Spleen (tissue), 7 donors: ENCODE results near the gene CHRND.

Experiments used
- POLR2A ChIP-seq, 3 donors: fragments of 450-650 bp; IDR thresholded peaks; one replicate each; pipeline ENCODE4 v1.5.1; 2017; ENCODE audit warnings: antibody characterized with exemption in 3 of 3, mild to moderate bottlenecking in 1 of 3
- POLR2AphosphoS5 ChIP-seq, 3 donors: sonication (generic); formaldehyde crosslinking; IDR thresholded peaks; one replicate each; pipeline ENCODE4 v1.5.1; 2017; ENCODE audit warnings: antibody characterized with exemption in 3 of 3
- TF ChIP-seq, protein P1 (sequence below), 11 experiments: fragments of 200-600 bp in 7 of 11; fragments of 450-650 bp in 4 of 11; sonication (generic) in 4 of 11; IDR thresholded peaks in 8 of 11; conservative IDR thresholded peaks in 3 of 11; 1 replicate in 7 of 11; 2 replicates in 4 of 11; pipeline versions ENCODE4 v1.4.0 to v1.8.0; 2016 to 2021; ENCODE audit warnings: antibody characterized with exemption in 11 of 11, inconsistent platforms in 4 of 11, mild to moderate bottlenecking in 1 of 11
- donor health status: DM: no; HTN: no; CAD: no; lungs with moderate emphysema.
- donor health status: DM: no; HTN: no; CAD: no.
- donor health status: DM: no; HTN: no; CAD: no.

DNA sequence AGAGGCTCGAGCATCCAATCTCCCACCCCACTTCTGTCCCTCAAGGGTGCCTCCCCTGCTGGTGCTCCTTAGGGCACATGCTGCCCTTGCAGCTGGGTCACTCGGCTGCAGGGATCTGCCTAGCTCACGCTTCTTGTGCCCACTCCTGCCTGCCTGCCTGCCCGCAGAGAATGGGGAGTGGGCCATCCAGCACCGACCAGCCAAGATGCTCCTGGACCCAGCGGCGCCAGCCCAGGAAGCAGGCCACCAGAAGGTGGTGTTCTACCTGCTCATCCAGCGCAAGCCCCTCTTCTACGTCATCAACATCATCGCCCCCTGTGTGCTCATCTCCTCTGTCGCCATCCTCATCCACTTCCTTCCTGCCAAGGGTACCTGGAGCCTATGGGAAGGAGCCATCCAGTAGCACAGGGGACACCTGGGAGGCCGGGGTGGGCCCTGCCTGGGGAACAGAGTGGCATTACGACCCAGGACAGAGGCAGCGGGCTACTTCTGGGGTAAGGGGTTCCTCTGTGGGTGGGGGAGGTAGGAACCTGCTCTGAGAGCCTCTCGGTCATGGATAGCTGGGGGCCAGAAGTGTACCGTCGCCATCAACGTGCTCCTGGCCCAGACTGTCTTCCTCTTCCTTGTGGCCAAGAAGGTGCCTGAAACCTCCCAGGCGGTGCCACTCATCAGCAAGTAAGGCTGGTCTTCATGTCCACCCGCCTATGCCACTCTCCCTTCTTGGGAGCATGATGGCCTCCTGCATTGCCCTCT is 16.9 kb downstream of the CHRND start:
- peak in 2 of 3 donors; percentile 13 to 62 for TF ChIP-seq POLR2AphosphoS5 (IDR thresholded peaks at IDR 0.05)
- TF ChIP-seq, protein P1, sequence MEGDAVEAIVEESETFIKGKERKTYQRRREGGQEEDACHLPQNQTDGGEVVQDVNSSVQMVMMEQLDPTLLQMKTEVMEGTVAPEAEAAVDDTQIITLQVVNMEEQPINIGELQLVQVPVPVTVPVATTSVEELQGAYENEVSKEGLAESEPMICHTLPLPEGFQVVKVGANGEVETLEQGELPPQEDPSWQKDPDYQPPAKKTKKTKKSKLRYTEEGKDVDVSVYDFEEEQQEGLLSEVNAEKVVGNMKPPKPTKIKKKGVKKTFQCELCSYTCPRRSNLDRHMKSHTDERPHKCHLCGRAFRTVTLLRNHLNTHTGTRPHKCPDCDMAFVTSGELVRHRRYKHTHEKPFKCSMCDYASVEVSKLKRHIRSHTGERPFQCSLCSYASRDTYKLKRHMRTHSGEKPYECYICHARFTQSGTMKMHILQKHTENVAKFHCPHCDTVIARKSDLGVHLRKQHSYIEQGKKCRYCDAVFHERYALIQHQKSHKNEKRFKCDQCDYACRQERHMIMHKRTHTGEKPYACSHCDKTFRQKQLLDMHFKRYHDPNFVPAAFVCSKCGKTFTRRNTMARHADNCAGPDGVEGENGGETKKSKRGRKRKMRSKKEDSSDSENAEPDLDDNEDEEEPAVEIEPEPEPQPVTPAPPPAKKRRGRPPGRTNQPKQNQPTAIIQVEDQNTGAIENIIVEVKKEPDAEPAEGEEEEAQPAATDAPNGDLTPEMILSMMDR (IDR thresholded peaks at IDR 0.05 in 8 of 11, conservative IDR thresholded peaks at IDR 0.05 in 3 of 11) = no peak
- TF ChIP-seq POLR2A (IDR thresholded peaks at IDR 0.05) = no peak
